NB4 (cell line): Measurements from ENCODE around the gene LRRK1.
A peak's percentile ranks its signal among the peaks of the same experiment; 100 is the strongest.

Source experiments
- DNase-seq: peaks from one replicate; pipeline ENCODE4 v3.0.0; 2010; ENCODE audit warnings: low read depth
- H3K4me3 ChIP-seq: one replicate; pipeline ENCODE4 v1.5.1; 2011; ENCODE audit warnings: mild to moderate bottlenecking, low read depth, low read length, moderate library complexity
- MYC ChIP-seq: IDR thresholded peaks from 2 replicates; pipeline ENCODE4 v1.6.1; 2011; ENCODE audit warnings: low read depth, low read length
- POLR2A ChIP-seq: IDR thresholded peaks from 2 replicates; pipeline ENCODE4 v1.6.1; 2011; ENCODE audit warnings: mild to moderate bottlenecking; ENCODE audit not compliant: insufficient read length; ENCODE audit errors: extremely low read depth
- TF ChIP-seq, protein P1 (sequence below): IDR thresholded peaks from one replicate; pipeline ENCODE4 v1.5.1; 2012; ENCODE audit warnings: low read depth, low read length
- TF ChIP-seq, protein P2 (sequence below): IDR thresholded peaks from 2 replicates; pipeline ENCODE4 v1.6.1; 2011; ENCODE audit warnings: low read depth, low read length

LRRK1 gene

DNA sequence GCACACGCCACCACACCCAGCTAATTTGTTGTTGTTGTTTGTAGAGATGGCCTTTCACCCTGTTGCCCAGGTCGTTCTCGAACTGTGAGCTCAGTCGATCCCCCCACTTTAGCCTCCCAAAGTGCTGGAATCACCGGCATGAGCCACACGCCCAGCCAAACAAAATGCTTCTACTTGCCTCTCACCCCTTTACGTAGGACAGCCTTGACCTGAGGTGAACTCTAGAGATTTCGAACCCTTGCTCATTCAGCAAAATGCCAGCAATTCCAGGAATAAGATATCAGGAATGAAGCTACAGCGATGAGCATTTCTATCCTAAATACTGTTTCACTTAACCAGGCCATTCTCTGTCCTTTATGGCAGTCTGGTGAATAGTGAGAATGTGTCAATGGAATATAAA, 135.0 kb downstream of the LRRK1 start:
- TF ChIP-seq, protein P1, sequence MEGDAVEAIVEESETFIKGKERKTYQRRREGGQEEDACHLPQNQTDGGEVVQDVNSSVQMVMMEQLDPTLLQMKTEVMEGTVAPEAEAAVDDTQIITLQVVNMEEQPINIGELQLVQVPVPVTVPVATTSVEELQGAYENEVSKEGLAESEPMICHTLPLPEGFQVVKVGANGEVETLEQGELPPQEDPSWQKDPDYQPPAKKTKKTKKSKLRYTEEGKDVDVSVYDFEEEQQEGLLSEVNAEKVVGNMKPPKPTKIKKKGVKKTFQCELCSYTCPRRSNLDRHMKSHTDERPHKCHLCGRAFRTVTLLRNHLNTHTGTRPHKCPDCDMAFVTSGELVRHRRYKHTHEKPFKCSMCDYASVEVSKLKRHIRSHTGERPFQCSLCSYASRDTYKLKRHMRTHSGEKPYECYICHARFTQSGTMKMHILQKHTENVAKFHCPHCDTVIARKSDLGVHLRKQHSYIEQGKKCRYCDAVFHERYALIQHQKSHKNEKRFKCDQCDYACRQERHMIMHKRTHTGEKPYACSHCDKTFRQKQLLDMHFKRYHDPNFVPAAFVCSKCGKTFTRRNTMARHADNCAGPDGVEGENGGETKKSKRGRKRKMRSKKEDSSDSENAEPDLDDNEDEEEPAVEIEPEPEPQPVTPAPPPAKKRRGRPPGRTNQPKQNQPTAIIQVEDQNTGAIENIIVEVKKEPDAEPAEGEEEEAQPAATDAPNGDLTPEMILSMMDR = no peak
- TF ChIP-seq, protein P2, sequence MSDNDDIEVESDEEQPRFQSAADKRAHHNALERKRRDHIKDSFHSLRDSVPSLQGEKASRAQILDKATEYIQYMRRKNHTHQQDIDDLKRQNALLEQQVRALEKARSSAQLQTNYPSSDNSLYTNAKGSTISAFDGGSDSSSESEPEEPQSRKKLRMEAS = no peak
- TF ChIP-seq POLR2A = no peak
- TF ChIP-seq MYC = no peak
- no peak for DNase-seq
- H3K4me3 ChIP-seq = no peak overlapping the region

DNA sequence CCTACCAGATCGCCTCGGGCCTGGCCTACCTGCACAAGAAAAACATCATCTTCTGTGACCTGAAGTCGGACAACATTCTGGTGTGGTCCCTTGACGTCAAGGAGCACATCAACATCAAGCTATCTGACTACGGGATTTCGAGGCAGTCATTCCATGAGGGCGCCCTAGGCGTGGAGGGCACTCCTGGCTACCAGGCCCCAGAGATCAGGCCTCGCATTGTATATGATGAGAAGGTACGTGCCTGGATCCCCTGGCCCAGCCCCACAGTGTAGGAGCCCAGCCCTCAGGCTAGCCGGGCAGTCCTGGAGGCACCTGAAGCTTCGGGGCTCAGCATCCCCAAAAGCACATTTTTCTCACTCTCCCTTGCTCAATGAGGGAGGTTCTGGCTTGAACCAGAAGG, 135.8 kb downstream of the LRRK1 start:
- TF ChIP-seq MYC (no peak), POLR2A (no peak)
- no peak for DNase-seq
- H3K4me3 ChIP-seq = no peak overlapping the region

DNA sequence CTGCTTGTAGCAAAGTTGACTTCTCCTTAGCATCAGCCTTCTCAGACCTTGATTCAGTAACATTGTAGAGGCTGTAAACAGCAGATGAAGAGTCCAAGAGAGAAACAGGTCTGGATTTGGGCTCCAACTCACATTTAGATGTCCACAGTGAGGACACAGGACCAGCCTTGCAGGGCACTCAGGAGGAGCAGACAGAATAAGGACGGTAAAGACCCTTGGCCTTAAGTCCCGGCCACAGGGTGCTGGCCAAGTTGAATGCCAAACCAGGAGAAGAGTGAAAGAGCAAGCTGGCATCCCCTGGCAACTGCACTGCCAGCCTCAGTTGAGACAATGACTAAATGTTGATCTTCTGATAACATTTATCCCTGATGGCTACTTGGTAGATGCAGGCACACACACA, 136.3 kb downstream of the LRRK1 start:
- TF ChIP-seq POLR2A (no peak), MYC (no peak)
- TF ChIP-seq, protein P1 = no peak
- TF ChIP-seq, protein P2 = no peak
- DNase-seq = no peak
- H3K4me3 ChIP-seq = no peak overlapping the region

DNA sequence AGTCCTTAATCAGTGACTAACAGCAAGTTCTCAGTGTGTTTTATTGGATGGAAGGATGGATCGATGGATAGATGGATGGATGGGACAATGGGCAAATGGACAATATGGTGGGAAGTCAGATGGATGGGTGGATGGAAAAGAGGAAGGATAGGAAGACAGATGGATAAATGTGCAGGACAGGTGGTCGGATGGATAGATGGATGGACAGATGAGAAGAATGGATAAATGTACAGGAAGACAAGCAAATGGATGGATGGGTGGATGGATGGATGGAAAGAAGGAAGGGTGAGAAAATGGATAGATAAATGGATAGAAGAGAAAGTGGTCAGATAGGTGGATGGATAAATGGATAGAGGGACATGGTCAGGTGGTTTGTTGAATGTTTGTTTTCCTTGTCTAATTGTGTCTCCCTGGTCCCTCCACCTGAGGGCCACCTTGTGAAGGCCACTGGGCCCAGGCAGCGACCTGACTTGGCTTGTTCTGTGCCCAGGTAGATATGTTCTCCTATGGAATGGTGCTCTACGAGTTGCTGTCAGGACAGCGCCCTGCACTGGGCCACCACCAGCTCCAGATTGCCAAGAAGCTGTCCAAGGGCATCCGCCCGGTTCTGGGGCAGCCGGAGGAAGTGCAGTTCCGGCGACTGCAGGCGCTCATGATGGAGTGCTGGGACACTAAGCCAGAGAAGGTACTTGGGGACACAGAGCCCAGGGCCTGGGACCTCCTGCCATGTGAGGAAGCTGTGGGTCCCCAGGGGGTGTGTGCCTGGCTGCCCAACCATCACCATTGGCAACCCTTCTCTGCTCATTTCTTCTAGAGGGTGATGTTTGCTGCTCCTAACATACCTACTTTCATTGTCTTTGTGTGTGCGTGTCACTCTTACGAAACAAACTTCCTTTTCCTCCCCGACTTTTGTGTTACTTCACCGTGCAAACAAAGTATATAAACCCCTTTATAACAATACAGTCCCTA, 137.5 kb downstream of the LRRK1 start:
- peak; percentile 85 for DNase-seq
- TF ChIP-seq, protein P2 = no peak; the same call in 1 of the 2 replicates
- TF ChIP-seq POLR2A = no peak
- TF ChIP-seq, protein P1 = no peak
- TF ChIP-seq MYC = no peak
- H3K4me3 ChIP-seq = no peak overlapping the region

DNA sequence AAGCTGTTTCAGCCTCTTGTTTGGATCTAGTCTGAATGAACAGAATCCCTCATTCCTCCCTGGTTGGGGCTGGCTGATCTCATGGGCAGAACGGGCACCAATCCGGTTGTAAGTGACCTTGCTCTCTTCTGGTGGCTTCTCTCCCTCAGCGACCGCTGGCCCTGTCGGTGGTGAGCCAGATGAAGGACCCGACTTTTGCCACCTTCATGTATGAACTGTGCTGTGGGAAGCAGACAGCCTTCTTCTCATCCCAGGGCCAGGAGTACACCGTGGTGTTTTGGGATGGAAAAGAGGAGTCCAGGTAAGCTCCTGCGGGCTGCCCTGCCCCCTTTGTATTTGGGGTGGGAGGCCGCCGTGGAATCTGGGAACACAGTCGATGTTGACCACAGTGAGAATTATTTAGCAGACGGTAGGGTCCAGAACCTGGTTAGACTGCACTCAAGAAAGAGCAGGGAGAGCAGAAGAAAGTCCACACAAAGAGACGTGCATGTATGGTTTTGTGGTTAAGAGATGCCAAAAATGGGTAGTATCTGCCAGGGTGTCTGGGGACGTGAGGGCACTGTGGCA, 138.8 kb downstream of the LRRK1 start:
- DNase-seq = no peak
- TF ChIP-seq POLR2A (no peak), MYC (no peak)
- TF ChIP-seq, protein P1 = no peak
- TF ChIP-seq, protein P2 = no peak
- H3K4me3 ChIP-seq = no peak overlapping the region

DNA sequence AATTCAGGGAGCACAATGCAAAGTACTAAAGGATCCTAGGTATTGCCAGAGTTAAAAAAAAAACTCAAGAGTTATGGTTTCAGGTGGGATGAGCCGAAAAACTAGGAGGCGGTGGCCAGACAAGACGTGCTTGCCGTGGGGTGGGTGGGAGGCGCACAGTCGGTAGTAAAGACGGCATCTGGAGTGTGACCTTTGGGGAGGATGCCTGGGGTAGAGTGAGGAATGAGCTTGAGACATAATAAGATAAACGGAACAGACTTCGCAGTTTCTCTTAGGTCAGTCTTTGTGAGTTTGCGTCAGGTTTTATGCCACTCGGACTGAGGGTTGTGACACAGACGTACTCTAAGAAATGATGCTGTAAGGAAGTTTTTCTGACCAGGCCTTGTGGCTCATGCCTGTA, 139.6 kb downstream of the LRRK1 start:
- TF ChIP-seq MYC (no peak), POLR2A (no peak)
- TF ChIP-seq, protein P2 = no peak
- TF ChIP-seq, protein P1 = no peak
- no peak for DNase-seq

More for the DNA sequence above, 139.6 kb downstream of the LRRK1 start:
- no peak overlapping the region for H3K4me3 ChIP-seq
